ENCODE data around the gene NINJ1.

NINJ1 gene

GRCh38 chr9:93076792-93077128, 57.3 kb downstream of the NINJ1 start:
- Histone ChIP-seq H3K4me1 (no peaks in the 10 kb centered on the region), H3K27me3 (ENCODE audit: control insufficient read depth, insufficient read depth, low read length) (no peaks in the 10 kb centered on the region), H3K4me2 (ENCODE audit: low read length) (no peak overlapping the region), H3K9ac (no peak overlapping the region), H3K9me3 (ENCODE audit: control insufficient read depth, low read length) (no peaks in the 10 kb centered on the region), H3K4me3 (ENCODE audit: low read depth, low read length) (no peak overlapping the region), H3K79me2 (no peaks in the 10 kb centered on the region), H2AFZ (no peak overlapping the region), H3K27ac (no peak overlapping the region), H3K36me3 (ENCODE audit: control insufficient read depth, insufficient read depth, low read length) (no peaks in the 10 kb centered on the region)
- TF ChIP-seq CTCF (IDR thresholded peaks at IDR 0.05) = no peak

DNA sequence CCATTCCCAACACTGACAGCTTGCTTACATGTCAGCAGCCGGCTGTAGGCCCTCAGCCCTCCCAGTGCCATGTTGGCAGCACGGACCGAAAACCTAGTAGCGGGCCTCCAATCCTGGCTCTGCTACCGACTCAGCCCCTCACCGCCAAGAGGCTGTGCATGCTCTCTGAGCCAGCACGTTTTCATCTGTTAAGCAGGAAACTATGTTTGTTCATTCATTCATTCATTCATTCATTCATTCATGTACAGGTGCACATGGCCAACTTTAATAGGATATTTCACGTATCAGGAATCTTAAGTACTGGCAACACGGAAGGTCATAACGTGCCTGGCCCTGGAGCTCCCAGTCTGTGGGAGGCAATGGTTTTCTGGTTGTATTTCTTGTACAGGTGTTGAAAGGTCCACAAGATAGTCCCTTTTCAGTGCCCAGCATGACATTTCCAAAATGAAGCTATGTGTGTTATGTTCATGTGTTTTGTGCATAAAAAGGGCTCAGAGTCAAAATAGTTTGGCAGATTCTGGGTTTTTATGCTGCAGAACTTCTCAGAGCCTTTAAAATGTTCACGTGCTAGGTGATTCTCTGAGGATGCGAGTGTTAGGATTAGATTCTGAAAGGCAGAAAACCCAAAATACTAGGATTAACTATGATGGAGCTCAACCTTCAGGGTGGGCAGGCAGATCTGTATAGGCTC, 57.8 kb downstream of the NINJ1 start:
- no peak overlapping the region for H3K4me2 ChIP-seq (ENCODE audit: low read length)
- H3K27ac ChIP-seq = no peak overlapping the region
- H3K79me2 ChIP-seq = no peaks in the 10 kb centered on the region
- no peak overlapping the region for H3K9ac ChIP-seq
- no peaks in the 10 kb centered on the region for H3K9me3 ChIP-seq (ENCODE audit: control insufficient read depth, low read length)
- H3K4me3 ChIP-seq (ENCODE audit: low read depth, low read length) = no peak overlapping the region
- H2AFZ ChIP-seq = no peak overlapping the region
- H3K27me3 ChIP-seq (ENCODE audit: control insufficient read depth, insufficient read depth, low read length) = no peaks in the 10 kb centered on the region
- TF ChIP-seq CTCF (IDR thresholded peaks at IDR 0.05) = no peak
- H3K4me1 ChIP-seq = no peaks in the 10 kb centered on the region
- H3K36me3 ChIP-seq (ENCODE audit: control insufficient read depth, insufficient read depth, low read length) = no peaks in the 10 kb centered on the region

- no peak overlapping the region for H3K9ac ChIP-seq
- H3K27ac ChIP-seq = no peak overlapping the region
- H3K79me2 ChIP-seq = no peaks in the 10 kb centered on the region
- no peaks in the 10 kb centered on the region for H3K36me3 ChIP-seq (ENCODE audit: control insufficient read depth, insufficient read depth, low read length)
- H3K27me3 ChIP-seq (ENCODE audit: control insufficient read depth, insufficient read depth, low read length) = no peaks in the 10 kb centered on the region
- H2AFZ ChIP-seq = no peak overlapping the region
- H3K4me3 ChIP-seq (ENCODE audit: low read depth, low read length) = no peak overlapping the region
- H3K4me1 ChIP-seq = no peaks in the 10 kb centered on the region
- no peaks in the 10 kb centered on the region for H3K9me3 ChIP-seq (ENCODE audit: control insufficient read depth, low read length)
- TF ChIP-seq CTCF (IDR thresholded peaks at IDR 0.05) = no peak
- no peak overlapping the region for H3K4me2 ChIP-seq (ENCODE audit: low read length)
These were observed 61.7 kb downstream of the NINJ1 start for GRCh38 chr9:93072383-93072795.
